Osteocyte (in vitro differentiated cells): ENCODE data around the gene SPTLC3. TPM values are rescaled to one million over a fixed set of nuclear protein-coding genes. Genes with fewer than 3 reads are reported as not detected.

Source experiments
- DNase-seq: peaks from one replicate; pipeline ENCODE4 v3.0.0; 2021; ENCODE audit warnings: mixed read lengths; ENCODE audit not compliant: unreplicated experiment; ENCODE audit errors: extremely low spot score
- H3K27ac Mint-ChIP-seq: one replicate; pipeline ENCODE4 v1.8.0; 2021; ENCODE audit warnings: mild to moderate bottlenecking, mixed read lengths; ENCODE audit not compliant: unreplicated experiment
- H3K27me3 Mint-ChIP-seq: one replicate; pipeline ENCODE4 v1.8.0; 2021; ENCODE audit warnings: mixed read lengths; ENCODE audit not compliant: unreplicated experiment
- H3K36me3 Mint-ChIP-seq: one replicate; pipeline ENCODE4 v1.8.0; 2021; ENCODE audit warnings: mixed read lengths; ENCODE audit not compliant: unreplicated experiment
- H3K4me1 Mint-ChIP-seq: one replicate; pipeline ENCODE4 v1.8.0; 2021; ENCODE audit warnings: mixed read lengths; ENCODE audit not compliant: unreplicated experiment
- H3K4me3 Mint-ChIP-seq: one replicate; pipeline ENCODE4 v1.8.0; 2021; ENCODE audit warnings: mild to moderate bottlenecking, moderate library complexity, mixed read lengths; ENCODE audit not compliant: unreplicated experiment
- H3K9me3 Mint-ChIP-seq: one replicate; pipeline ENCODE4 v1.8.0; 2021; ENCODE audit warnings: mixed read lengths; ENCODE audit not compliant: unreplicated experiment
- total RNA-seq: library from RNA; stranded (reverse); gene quantifications from 2 replicates; pipeline ENCODE4 v1.2.1, GENCODE V29; 2021
- TF ChIP-seq, protein P1 (sequence below): fragments of 200-600 bp; sonication (generic); IDR thresholded peaks from 2 replicates; pipeline ENCODE4 v1.5.0; 2021; ENCODE audit warnings: antibody characterized with exemption, mild to moderate bottlenecking, moderate library complexity

The SPTLC3 gene
- total RNA-seq, 1 donor from 2014 or later, result 5.0 TPM

GRCh38 chr20:13013411-13013810, 4.6 kb downstream of the SPTLC3 start:
- no peak overlapping the region for H3K4me3 Mint-ChIP-seq
- peaks cover 45% of the 10 kb centered on the region for H3K4me1 Mint-ChIP-seq
- peaks cover 6% of the 10 kb centered on the region for H3K9me3 Mint-ChIP-seq
- H3K36me3 Mint-ChIP-seq, result no peaks in the 10 kb centered on the region
- no peaks in the 10 kb centered on the region for H3K27me3 Mint-ChIP-seq
- TF ChIP-seq, protein P1, sequence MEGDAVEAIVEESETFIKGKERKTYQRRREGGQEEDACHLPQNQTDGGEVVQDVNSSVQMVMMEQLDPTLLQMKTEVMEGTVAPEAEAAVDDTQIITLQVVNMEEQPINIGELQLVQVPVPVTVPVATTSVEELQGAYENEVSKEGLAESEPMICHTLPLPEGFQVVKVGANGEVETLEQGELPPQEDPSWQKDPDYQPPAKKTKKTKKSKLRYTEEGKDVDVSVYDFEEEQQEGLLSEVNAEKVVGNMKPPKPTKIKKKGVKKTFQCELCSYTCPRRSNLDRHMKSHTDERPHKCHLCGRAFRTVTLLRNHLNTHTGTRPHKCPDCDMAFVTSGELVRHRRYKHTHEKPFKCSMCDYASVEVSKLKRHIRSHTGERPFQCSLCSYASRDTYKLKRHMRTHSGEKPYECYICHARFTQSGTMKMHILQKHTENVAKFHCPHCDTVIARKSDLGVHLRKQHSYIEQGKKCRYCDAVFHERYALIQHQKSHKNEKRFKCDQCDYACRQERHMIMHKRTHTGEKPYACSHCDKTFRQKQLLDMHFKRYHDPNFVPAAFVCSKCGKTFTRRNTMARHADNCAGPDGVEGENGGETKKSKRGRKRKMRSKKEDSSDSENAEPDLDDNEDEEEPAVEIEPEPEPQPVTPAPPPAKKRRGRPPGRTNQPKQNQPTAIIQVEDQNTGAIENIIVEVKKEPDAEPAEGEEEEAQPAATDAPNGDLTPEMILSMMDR, result no peak
- H3K27ac Mint-ChIP-seq, result no peak overlapping the region
- DNase-seq, result no peak

DNA sequence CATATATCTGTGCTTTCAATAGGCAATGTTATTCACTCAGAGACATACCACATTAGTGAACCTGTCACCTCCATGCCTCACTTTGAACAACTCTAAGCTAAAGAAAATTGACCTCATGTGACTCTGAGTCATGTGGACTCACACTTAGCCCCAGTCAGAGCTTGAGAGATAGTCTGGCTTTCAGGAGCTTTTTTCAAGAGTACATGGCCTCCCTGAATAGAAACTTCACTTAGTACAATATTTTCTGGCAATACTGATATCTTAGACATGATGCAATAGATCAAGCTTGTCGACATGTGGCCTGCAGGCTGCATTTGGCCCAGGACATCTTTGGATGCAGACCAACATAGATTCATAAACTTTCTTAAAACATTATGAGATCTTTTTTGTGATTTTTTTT, 8.5 kb downstream of the SPTLC3 start:
- H3K36me3 Mint-ChIP-seq, result peaks cover 4% of the 10 kb centered on the region
- no peaks in the 10 kb centered on the region for H3K27me3 Mint-ChIP-seq

DNA sequence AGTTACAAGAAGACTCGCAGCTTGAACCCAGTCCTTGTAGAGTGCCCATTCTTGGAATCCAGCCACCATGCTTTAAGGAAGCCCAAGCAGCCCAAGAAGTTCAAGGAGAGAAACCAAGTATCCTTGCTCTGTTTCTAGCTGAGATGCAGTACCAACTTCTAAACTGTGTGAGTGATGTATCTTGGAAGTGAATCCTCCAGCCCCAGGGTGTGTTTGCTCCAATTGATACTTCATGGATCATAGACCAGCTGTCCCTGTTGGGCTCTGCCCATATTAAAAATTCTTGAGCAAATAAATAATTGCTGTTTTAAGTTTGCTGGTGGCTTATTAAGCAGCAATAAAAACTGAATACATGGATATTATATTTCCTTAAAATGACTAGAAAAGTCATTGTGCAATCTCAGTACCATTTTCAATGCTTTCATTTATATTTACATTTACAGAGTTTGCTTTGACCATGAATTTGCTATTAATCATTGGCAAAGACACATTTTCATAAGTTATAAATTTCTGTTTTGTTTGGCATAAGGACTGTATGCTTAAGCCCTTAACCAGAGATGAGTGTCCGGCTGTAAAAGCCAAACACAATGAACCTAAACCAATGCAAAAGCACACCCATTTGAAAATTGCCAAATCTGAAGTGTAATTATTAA, 9.2 kb downstream of the SPTLC3 start:
- no peaks in the 10 kb centered on the region for H3K27me3 Mint-ChIP-seq
- H3K9me3 Mint-ChIP-seq, result peaks cover 28% of the 10 kb centered on the region
- H3K36me3 Mint-ChIP-seq, result peaks cover 8% of the 10 kb centered on the region
- H3K27ac Mint-ChIP-seq, result no peak overlapping the region
- peaks cover 22% of the 10 kb centered on the region for H3K4me1 Mint-ChIP-seq
- TF ChIP-seq, protein P1, result no peak
- DNase-seq, result no peak
- no peak overlapping the region for H3K4me3 Mint-ChIP-seq

More for the DNA sequence above, 8.5 kb downstream of the SPTLC3 start:
- Mint-ChIP-seq H3K4me1 (peaks cover 22% of the 10 kb centered on the region), H3K9me3 (peaks cover 27% of the 10 kb centered on the region), H3K27ac (no peak overlapping the region), H3K4me3 (no peak overlapping the region)
- TF ChIP-seq, protein P1, result no peak
- DNase-seq, result no peak

- H3K4me3 Mint-ChIP-seq, result no peak overlapping the region
- H3K27me3 Mint-ChIP-seq, result no peaks in the 10 kb centered on the region
- no peak overlapping the region for H3K27ac Mint-ChIP-seq
- H3K4me1 Mint-ChIP-seq, result peaks cover 21% of the 10 kb centered on the region
- H3K9me3 Mint-ChIP-seq, result peaks cover 28% of the 10 kb centered on the region
- peaks cover 10% of the 10 kb centered on the region for H3K36me3 Mint-ChIP-seq
- DNase-seq, result no peak
- TF ChIP-seq, protein P1, result no peak
Observed at GRCh38 chr20:13021205-13021970, 12.6 kb downstream of the SPTLC3 start.

DNA sequence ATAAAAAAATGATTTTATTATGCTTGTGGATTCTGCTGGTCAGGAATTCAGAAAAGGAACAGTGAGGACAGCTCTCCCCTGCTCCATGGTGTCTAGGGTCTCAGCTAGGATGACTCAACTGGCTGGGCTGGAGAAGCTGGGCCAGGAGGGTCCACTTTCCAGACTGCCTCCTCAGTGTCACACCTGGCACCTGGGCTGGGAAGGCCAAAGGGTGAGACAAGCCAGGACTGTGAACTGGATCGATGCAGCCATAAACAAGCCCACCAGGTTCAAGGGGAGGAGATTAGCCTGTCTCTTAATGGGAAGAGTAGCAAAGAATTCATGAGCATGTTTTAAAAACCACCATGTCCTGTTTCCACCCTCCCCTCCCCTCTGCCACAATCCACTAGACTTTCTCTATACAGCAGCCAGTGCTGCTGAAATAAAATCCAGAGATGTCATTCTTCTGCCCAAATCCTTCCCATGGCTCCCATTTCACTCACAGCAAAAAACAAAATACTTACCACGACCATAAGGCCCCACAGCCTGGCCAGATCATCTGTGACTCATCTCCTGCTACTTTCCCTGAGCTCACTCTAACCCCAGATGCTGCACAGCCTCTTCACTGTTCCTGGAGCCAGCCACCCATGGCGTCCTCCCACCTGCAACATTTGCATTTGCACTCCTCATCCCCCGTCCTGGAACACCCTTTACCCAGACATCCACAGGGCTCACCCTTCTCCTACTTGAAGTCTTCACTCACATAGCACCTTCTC, 13.8 kb downstream of the SPTLC3 start:
- Mint-ChIP-seq H3K27ac (peak overlapping the region; percentile 61), H3K4me3 (no peak overlapping the region), H3K4me1 (peaks cover 18% of the 10 kb centered on the region), H3K27me3 (no peaks in the 10 kb centered on the region), H3K9me3 (peaks cover 24% of the 10 kb centered on the region), H3K36me3 (peaks cover 10% of the 10 kb centered on the region)
- no peak for DNase-seq
- TF ChIP-seq, protein P1, result no peak
